Thyroid gland (tissue), 4 donors: ENCODE measurements around the gene ABCC11.

Source experiments
- CTCF ChIP-seq, 6 experiments: fragments of 200-600 bp in 3 of 6; fragments of 450-650 bp in 3 of 6; sonication (generic) in 3 of 6; IDR thresholded peaks; one replicate each; pipeline ENCODE4 v1.5.1; 2016 to 2019; ENCODE audit warnings: antibody characterized with exemption in 6 of 6, mild to moderate bottlenecking in 2 of 6, inconsistent platforms in 1 of 6, moderate library complexity in 1 of 6
- POLR2A ChIP-seq, 2 donors: fragments of 450-650 bp; IDR thresholded peaks; one replicate each; pipeline ENCODE4 v1.6.1; 2017; ENCODE audit warnings: antibody characterized with exemption in 2 of 2, mild to moderate bottlenecking in 2 of 2, moderate library complexity in 1 of 2

DNA sequence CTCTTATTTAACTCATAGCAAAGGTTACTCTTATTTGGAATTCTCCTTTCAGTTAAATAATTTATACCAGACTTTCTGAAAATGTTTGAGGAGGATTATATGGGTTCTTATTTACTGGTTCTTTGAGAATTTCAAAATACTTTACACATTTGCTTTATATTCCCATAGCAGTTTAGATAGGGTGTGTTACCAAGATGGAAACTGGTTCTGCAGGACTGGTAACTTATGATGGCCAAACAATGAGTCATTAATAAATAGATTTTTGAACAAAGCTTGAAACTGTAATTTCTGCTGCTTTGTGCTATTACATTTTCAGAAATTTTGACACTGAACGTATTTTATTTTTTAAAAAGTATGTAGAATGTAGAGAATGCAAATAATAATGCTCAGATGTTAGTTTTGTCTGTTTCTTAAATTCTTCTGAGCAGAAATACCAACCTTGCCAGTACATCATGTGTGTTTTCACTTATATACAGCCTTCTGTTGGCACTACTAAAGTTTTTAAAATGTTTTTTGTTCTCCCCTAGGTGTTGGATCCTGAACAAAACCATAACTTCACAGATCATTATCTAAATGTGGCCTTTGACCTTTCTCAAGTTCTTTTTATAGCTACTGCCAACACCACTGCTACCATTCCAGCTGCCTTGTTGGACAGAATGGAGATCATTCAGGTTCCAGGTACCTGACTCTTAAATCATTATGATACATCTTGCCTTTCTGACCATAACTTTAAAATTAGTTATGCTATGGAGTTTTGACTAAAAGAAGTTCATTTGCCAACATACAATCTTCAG is 48.3 kb upstream of the ABCC11 start:
- TF ChIP-seq POLR2A (IDR thresholded peaks at IDR 0.05) = no peak
- TF ChIP-seq CTCF (IDR thresholded peaks at IDR 0.05) = no peak
